Panc1 (cell line): Measurements from ENCODE around the gene TPRX2. TPM values are rescaled to one million over a fixed set of nuclear protein-coding genes. Genes with fewer than 3 reads are reported as not detected.

Source experiments
- ATAC-seq: fragments of 200-7000 bp; cut with Tn5 transposase; 2 replicates; pipeline ENCODE4 v1.9.1; 2020; ENCODE audit warnings: mild to moderate bottlenecking, moderate library complexity
- BruUV-seq: library from RNA; stranded (reverse); fragments of 400-500 nt; replicated peaks from 2 replicates; lab custom pipeline; 2021; lab: Mats Ljungman, UMichigan
- CTCF ChIA-PET: fragments of 300-600 bp; sonication (Branson Sonifier 250); formaldehyde crosslinking; loops from one replicate; lab custom pipeline; 2022; ENCODE audit warnings: antibody characterized with exemption; lab: Charles Lee
- POLR2A ChIA-PET: fragments of 300-600 bp; sonication (Branson Sonifier 250); formaldehyde crosslinking; loops from one replicate; lab custom pipeline; 2022; ENCODE audit warnings: antibody characterized with exemption; lab: Charles Lee
- DNase-seq: peaks from one replicate; pipeline ENCODE4 v3.0.0-alpha.2; 2010; ENCODE audit warnings: low read depth, low spot score
- H3K27ac ChIP-seq: 2 replicates; pipeline ENCODE4 v1.5.1; 2011; ENCODE audit warnings: mild to moderate bottlenecking, low read length, inconsistent platforms
- H3K27me3 ChIP-seq: fragments of 200-500 bp; sonication (Bioruptor generic); 2 replicates; pipeline ENCODE4 v1.6.0; 2014; ENCODE audit warnings: low read length, inconsistent platforms; ENCODE audit not compliant: control insufficient read depth, insufficient read depth
- H3K36me3 ChIP-seq: fragments of 200-500 bp; sonication (Bioruptor generic); 2 replicates; pipeline ENCODE4 v1.5.1; 2014; ENCODE audit warnings: inconsistent platforms, mild to moderate bottlenecking, low read length, moderate library complexity; ENCODE audit not compliant: control insufficient read depth, insufficient read depth
- H3K4me1 ChIP-seq: 2 replicates; pipeline ENCODE4 v1.5.1; 2011; ENCODE audit warnings: inconsistent platforms, mild to moderate bottlenecking, low read length, moderate library complexity; ENCODE audit not compliant: control insufficient read depth, insufficient read depth
- H3K4me3 ChIP-seq, 2 experiments: 2 replicates each; pipeline ENCODE4 v1.5.1; 2011 to 2012; ENCODE audit warnings: low read depth in 2 of 2, low read length in 2 of 2, mild to moderate bottlenecking in 2 of 2, inconsistent platforms in 1 of 2, moderate library complexity in 1 of 2
- H3K9me3 ChIP-seq: fragments of 200-500 bp; sonication (Bioruptor generic); 2 replicates; pipeline ENCODE4 v1.5.1; 2014; ENCODE audit warnings: low read depth, mild to moderate bottlenecking, inconsistent platforms, low read length, moderate library complexity; ENCODE audit not compliant: control insufficient read depth, insufficient read depth
- POLR2AphosphoS5 ChIP-seq: IDR thresholded peaks from 2 replicates; pipeline ENCODE4 v1.6.1; 2012; ENCODE audit warnings: mild to moderate bottlenecking, low read depth, low read length, moderate library complexity
- SIN3A ChIP-seq: IDR thresholded peaks from 2 replicates; pipeline ENCODE4 v1.6.1; 2012; ENCODE audit warnings: low read depth, mild to moderate bottlenecking, low read length, moderate library complexity, borderline replicate concordance; ENCODE audit not compliant: insufficient read depth
- TCF7L2 ChIP-seq: IDR thresholded peaks from 2 replicates; pipeline ENCODE4 v1.6.1; 2011; ENCODE audit warnings: mild to moderate bottlenecking, low read depth, low read length, inconsistent platforms
- in situ Hi-C: cut with HindIII; loops from 2 replicates; pipeline ENCODE4 v1.10.0; 2016; ENCODE audit warnings: low sequenced_read_pairs, low pct_unique_long_range_greater_than_20kb
- intact Hi-C: fragments of 100-400 bp; cut with micrococcal nuclease; formaldehyde crosslinking; loops from one replicate; pipeline ENCODE4 v1.10.0; 2022; ENCODE audit not compliant: unreplicated experiment
- total RNA-seq: library from RNA; stranded (reverse); gene quantifications from one replicate; pipeline ENCODE4 v1.2.1, GENCODE V29; 2021; ENCODE audit not compliant: unreplicated experiment
- TF ChIP-seq, protein P1 (sequence below): fragments of 450-650 bp; IDR thresholded peaks from 2 replicates; pipeline ENCODE4 v1.5.1; 2017; ENCODE audit warnings: mild to moderate bottlenecking
- TF ChIP-seq, protein P2 (sequence below), 2 experiments: IDR thresholded peaks; 2 replicates each; pipeline ENCODE4 v1.6.1; 2011 to 2012; ENCODE audit warnings: low read depth in 2 of 2, control low read depth in 1 of 2, low read length in 1 of 2, mild to moderate bottlenecking in 1 of 2, moderate library complexity in 1 of 2; ENCODE audit not compliant: insufficient read depth in 1 of 2

TPRX2 gene
- total RNA-seq, 1 experiment from 2014 or later, result not detected

DNA sequence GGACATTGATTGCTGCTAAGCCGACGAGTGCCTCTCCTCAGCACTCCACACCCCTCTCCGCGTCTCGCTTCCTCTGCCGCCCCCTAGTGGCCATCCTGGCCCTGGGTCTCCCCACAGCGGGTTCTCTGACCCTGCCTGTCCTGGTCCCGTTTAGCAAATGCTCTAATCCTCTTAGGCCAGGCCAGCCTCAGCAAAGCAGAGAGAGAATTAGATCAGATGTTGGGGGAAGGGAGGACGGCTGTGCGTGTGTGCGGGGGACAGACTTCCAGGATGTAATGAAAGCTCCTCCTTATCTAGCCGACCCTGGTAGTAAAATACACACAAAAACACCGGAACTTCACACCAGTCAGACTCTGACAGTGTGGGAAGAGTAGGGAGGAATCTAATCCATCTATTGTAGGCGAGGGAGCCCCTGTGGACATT lies 4.5 kb downstream of the TPRX2 start:
- CTCF ChIA-PET, result interaction anchor here (0.5 to 1.4 kb wide), 2 partner anchors 98 to 545 kb away, joined by 3 to 7 read pairs; no protein-coding TSS in a partner anchor
- peak; percentile 52 for DNase-seq
- no peak for TF ChIP-seq TCF7L2
- TF ChIP-seq, protein P1, sequence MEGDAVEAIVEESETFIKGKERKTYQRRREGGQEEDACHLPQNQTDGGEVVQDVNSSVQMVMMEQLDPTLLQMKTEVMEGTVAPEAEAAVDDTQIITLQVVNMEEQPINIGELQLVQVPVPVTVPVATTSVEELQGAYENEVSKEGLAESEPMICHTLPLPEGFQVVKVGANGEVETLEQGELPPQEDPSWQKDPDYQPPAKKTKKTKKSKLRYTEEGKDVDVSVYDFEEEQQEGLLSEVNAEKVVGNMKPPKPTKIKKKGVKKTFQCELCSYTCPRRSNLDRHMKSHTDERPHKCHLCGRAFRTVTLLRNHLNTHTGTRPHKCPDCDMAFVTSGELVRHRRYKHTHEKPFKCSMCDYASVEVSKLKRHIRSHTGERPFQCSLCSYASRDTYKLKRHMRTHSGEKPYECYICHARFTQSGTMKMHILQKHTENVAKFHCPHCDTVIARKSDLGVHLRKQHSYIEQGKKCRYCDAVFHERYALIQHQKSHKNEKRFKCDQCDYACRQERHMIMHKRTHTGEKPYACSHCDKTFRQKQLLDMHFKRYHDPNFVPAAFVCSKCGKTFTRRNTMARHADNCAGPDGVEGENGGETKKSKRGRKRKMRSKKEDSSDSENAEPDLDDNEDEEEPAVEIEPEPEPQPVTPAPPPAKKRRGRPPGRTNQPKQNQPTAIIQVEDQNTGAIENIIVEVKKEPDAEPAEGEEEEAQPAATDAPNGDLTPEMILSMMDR, result peak; percentile 93
- BruUV-seq, result no TSS peak
- peak; percentile 99 for ATAC-seq
- H3K4me3 ChIP-seq, result no peak overlapping the region
- in situ Hi-C loops, result no loop called here
- intact Hi-C loops, result loop anchor here (5.0 kb wide), 1 partner anchor 51 kb away; no protein-coding TSS in a partner anchor
- no peaks in the 10 kb centered on the region for H3K4me1 ChIP-seq
- H3K9me3 ChIP-seq, result no peaks in the 10 kb centered on the region
- no peak overlapping the region for H3K27ac ChIP-seq
- H3K27me3 ChIP-seq, result no peaks in the 10 kb centered on the region
- POLR2A ChIA-PET, result no interaction called here
- H3K36me3 ChIP-seq, result no peaks in the 10 kb centered on the region

DNA sequence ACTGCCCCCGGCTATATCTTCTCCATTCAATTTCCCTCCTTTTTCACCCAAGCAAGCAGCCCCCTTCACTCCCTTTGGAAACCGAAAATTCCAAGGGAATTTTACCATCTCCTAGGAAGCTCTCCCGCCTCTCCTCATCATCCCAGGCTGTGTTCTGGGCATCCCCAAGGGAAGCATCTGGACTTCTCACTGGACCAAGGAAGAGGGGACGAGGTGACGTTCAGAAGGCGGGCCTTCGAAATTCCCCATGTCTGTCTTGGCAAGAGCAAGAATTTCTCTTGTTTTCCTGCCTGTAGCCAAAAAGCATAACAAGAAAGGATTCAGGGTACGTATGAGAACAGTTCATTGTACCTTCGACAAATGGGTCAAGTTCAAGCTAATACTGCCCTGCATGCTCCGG lies 6.1 kb downstream of the TPRX2 start:
- TF ChIP-seq, protein P1, result no peak
- TF ChIP-seq TCF7L2 (no peak), POLR2AphosphoS5 (no peak), SIN3A (no peak)
- TF ChIP-seq, protein P2, sequence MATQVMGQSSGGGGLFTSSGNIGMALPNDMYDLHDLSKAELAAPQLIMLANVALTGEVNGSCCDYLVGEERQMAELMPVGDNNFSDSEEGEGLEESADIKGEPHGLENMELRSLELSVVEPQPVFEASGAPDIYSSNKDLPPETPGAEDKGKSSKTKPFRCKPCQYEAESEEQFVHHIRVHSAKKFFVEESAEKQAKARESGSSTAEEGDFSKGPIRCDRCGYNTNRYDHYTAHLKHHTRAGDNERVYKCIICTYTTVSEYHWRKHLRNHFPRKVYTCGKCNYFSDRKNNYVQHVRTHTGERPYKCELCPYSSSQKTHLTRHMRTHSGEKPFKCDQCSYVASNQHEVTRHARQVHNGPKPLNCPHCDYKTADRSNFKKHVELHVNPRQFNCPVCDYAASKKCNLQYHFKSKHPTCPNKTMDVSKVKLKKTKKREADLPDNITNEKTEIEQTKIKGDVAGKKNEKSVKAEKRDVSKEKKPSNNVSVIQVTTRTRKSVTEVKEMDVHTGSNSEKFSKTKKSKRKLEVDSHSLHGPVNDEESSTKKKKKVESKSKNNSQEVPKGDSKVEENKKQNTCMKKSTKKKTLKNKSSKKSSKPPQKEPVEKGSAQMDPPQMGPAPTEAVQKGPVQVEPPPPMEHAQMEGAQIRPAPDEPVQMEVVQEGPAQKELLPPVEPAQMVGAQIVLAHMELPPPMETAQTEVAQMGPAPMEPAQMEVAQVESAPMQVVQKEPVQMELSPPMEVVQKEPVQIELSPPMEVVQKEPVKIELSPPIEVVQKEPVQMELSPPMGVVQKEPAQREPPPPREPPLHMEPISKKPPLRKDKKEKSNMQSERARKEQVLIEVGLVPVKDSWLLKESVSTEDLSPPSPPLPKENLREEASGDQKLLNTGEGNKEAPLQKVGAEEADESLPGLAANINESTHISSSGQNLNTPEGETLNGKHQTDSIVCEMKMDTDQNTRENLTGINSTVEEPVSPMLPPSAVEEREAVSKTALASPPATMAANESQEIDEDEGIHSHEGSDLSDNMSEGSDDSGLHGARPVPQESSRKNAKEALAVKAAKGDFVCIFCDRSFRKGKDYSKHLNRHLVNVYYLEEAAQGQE (IDR thresholded peaks at IDR 0.05; ENCODE audit: insufficient read depth in 1 of 2, low read depth in 2 of 2, low read length in 1 of 2), result no peak
- in situ Hi-C loops, result no loop called here
- ATAC-seq, result no peak

More for the DNA sequence above, 6.1 kb downstream of the TPRX2 start:
- H3K9me3 ChIP-seq, result no peaks in the 10 kb centered on the region
- POLR2A ChIA-PET, result no interaction called here
- no peak overlapping the region for H3K4me3 ChIP-seq
- H3K4me1 ChIP-seq, result no peaks in the 10 kb centered on the region
- no peak overlapping the region for H3K27ac ChIP-seq
- intact Hi-C loops, result no loop called here
- no peak for DNase-seq
- no peaks in the 10 kb centered on the region for H3K27me3 ChIP-seq
- no TSS peak for BruUV-seq
- H3K36me3 ChIP-seq, result no peaks in the 10 kb centered on the region
- CTCF ChIA-PET, result interaction anchor here (0.7 kb wide), 1 partner anchor 21 kb away, joined by 7 read pairs; no protein-coding TSS in a partner anchor
